Vagina (tissue), 2 donors: ENCODE results near the gene ZNF836. TPM values are rescaled to one million over a fixed set of nuclear protein-coding genes. Genes with fewer than 3 reads are reported as not detected.

Experiments used
- DNase-seq, 2 donors: peaks; one replicate each; pipeline ENCODE4 v3.0.0-alpha.2; 2017; ENCODE audit errors: extremely low spot score in 2 of 2
- H3K27ac ChIP-seq: fragments of 200-600 bp; sonication (generic); one replicate; pipeline ENCODE4 v1.5.1; 2019
- H3K27me3 ChIP-seq: fragments of 200-600 bp; sonication (generic); one replicate; pipeline ENCODE4 v1.5.1; 2019
- H3K36me3 ChIP-seq, 2 donors: fragments of 200-600 bp; sonication (generic); one replicate each; pipeline ENCODE4 v1.5.1; 2017 to 2019
- H3K4me1 ChIP-seq: fragments of 200-600 bp; sonication (generic); one replicate; pipeline ENCODE4 v1.5.1; 2019
- H3K4me3 ChIP-seq, 2 donors: fragments of 200-600 bp; sonication (generic); 1 replicate in 1 of 2; 2 replicates in 1 of 2; pipeline ENCODE4 v1.5.1; 2016 to 2019
- H3K9me3 ChIP-seq: fragments of 200-600 bp; sonication (generic); one replicate; pipeline ENCODE4 v1.5.1; 2019
- POLR2A ChIP-seq, 2 donors: fragments of 450-650 bp; IDR thresholded peaks; one replicate each; pipeline ENCODE4 v1.6.1; 2017; ENCODE audit warnings: antibody characterized with exemption in 2 of 2, mild to moderate bottlenecking in 2 of 2, moderate library complexity in 2 of 2
- POLR2AphosphoS5 ChIP-seq, 2 donors: sonication (generic); formaldehyde crosslinking; IDR thresholded peaks; one replicate each; pipeline ENCODE4 v1.9.0; 2017; ENCODE audit warnings: antibody characterized with exemption in 2 of 2, mild to moderate bottlenecking in 2 of 2, low read depth in 1 of 2; ENCODE audit not compliant: insufficient read depth in 1 of 2
- intact Hi-C: fragments of 100-400 bp; cut with DNase I; formaldehyde crosslinking; loops from one replicate; pipeline ENCODE4 v1.15.1; 2023
- small RNA-seq: library from RNA; depleted of rRNA; stranded (forward); fragments of <200 nt; gene quantifications from one replicate; pipeline ENCODE3, GENCODE V24; 2016
- total RNA-seq: library from RNA; depleted of rRNA; stranded (reverse); fragments of >200 nt; gene quantifications from one replicate; pipeline ENCODE4 v1.2.3, GENCODE V29; 2016
- TF ChIP-seq, protein P1 (sequence below), 3 experiments: fragments of 450-650 bp in 2 of 3; fragments of 200-600 bp in 1 of 3; sonication (generic) in 1 of 3; IDR thresholded peaks; one replicate each; pipeline ENCODE4 v1.5.1; 2017 to 2019; ENCODE audit warnings: antibody characterized with exemption in 3 of 3, mild to moderate bottlenecking in 2 of 3, moderate library complexity in 2 of 3

ZNF836 gene
- total RNA-seq, 1 donor from 2014 or later: 3.9 TPM

DNA sequence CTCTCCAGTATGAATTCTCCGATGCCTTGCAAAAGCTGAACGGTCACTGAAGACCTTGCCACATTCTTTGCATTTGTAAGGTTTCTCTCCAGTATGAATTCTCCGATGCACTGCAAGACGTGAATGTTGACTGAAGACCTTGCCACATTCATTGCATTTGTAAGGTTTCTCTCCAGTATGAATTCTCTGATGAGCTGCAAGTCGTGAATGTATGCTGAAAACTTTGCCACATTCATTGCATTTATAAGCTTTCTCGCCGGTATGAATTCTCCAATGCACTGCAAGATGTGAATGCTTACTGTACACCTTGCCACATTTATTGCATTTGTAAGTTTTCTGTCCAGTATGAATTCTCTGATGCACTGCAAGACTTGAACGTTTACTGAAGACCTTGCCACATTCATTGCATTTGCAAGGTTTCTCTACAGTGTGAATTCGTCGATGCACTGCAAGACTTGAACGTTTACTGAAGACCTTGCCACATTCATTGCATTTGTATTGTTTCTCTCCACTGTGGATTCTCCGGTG is 55.8 kb downstream of the ZNF836 start:
- intact Hi-C loops: no loop called here
- DNase-seq: no peak
- TF ChIP-seq, protein P1, sequence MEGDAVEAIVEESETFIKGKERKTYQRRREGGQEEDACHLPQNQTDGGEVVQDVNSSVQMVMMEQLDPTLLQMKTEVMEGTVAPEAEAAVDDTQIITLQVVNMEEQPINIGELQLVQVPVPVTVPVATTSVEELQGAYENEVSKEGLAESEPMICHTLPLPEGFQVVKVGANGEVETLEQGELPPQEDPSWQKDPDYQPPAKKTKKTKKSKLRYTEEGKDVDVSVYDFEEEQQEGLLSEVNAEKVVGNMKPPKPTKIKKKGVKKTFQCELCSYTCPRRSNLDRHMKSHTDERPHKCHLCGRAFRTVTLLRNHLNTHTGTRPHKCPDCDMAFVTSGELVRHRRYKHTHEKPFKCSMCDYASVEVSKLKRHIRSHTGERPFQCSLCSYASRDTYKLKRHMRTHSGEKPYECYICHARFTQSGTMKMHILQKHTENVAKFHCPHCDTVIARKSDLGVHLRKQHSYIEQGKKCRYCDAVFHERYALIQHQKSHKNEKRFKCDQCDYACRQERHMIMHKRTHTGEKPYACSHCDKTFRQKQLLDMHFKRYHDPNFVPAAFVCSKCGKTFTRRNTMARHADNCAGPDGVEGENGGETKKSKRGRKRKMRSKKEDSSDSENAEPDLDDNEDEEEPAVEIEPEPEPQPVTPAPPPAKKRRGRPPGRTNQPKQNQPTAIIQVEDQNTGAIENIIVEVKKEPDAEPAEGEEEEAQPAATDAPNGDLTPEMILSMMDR (IDR thresholded peaks at IDR 0.05): no peak
- TF ChIP-seq POLR2A (IDR thresholded peaks at IDR 0.05) (no peak), POLR2AphosphoS5 (IDR thresholded peaks at IDR 0.05; ENCODE audit: insufficient read depth in 1 of 2, low read depth in 1 of 2) (no peak)
- H3K27me3 ChIP-seq: no peaks in the 10 kb centered on the region
- peaks cover 0 to 64% of the 10 kb centered on the region in 2 donors for H3K36me3 ChIP-seq
- no peak overlapping the region for H3K27ac ChIP-seq
- H3K4me1 ChIP-seq: no peaks in the 10 kb centered on the region
- peaks cover 88% of the 10 kb centered on the region for H3K9me3 ChIP-seq
- H3K4me3 ChIP-seq: no peak overlapping the region

DNA sequence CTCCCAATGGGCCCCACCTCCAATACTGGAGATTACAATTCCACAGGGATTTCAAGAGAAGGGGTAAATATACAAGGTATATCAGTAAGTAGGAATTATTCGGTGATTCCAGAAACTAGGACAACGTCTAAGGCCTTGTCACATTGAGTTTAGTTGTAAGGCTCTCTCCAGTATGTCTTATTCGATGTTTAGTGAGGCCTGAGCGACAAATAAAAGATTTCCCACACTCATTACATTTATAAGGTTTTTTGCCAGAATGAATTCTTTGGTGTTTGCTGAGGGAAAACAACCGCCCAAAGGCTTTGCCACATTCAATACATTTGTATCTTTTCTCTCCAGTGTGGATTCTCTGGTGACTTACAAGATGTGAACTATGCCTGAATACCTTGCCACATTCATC is 56.7 kb downstream of the ZNF836 start:
- Histone ChIP-seq H3K4me1 (no peaks in the 10 kb centered on the region), H3K4me3 (no peak overlapping the region), H3K27ac (no peak overlapping the region), H3K9me3 (peaks cover 80% of the 10 kb centered on the region), H3K27me3 (no peaks in the 10 kb centered on the region), H3K36me3 (peaks cover 0 to 56% of the 10 kb centered on the region in 2 donors)
- no peak for TF ChIP-seq POLR2A (IDR thresholded peaks at IDR 0.05)
- TF ChIP-seq POLR2AphosphoS5 (IDR thresholded peaks at IDR 0.05; ENCODE audit: insufficient read depth in 1 of 2, low read depth in 1 of 2): no peak
- TF ChIP-seq, protein P1 (IDR thresholded peaks at IDR 0.05): no peak
- intact Hi-C loops: no loop called here
- DNase-seq: no peak

DNA sequence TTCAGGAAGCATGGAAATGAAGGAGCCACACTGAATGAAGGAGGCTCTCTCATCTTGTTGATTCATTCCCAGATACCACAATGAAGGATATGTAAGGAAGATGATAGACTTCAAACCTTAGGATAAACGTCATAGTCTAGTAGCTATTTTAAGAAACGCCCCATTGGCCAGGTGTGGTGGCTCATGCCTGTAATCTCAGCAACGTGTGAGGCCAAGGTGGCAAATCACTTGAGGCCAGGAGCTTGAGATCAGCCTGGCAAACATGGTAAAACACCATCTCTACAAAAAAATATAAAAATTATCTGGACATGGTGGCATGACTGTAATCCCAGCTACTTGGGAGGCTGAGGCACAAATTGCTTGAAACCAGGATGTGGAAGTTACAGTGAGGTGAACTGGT is 58.8 kb downstream of the ZNF836 start:
- Histone ChIP-seq H3K27me3 (no peaks in the 10 kb centered on the region), H3K9me3 (peaks cover 60% of the 10 kb centered on the region), H3K4me3 (no peak overlapping the region), H3K4me1 (no peaks in the 10 kb centered on the region), H3K36me3 (peaks cover 0 to 35% of the 10 kb centered on the region in 2 donors), H3K27ac (no peak overlapping the region)
- TF ChIP-seq, protein P1 (IDR thresholded peaks at IDR 0.05): no peak
- intact Hi-C loops: no loop called here
- DNase-seq: no peak

DNA sequence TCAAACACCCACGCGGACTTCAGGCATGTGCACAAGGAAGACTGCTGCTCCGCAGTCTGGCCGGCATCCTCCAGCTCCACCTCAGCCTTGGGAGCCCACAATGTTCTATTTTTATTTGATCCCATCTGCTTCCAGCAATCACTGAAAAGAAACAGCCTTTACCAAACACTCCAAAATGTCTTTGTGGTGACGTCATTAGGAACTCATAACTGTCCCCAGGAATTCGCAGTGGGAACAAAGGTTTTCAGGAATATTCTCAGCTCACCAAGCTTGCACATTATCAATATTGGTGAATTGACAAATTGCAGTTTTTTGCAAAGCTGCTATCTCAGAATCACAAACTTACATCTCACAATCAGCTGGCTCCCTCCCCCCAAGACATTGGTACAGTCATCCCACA is 60.6 kb downstream of the ZNF836 start:
- TF ChIP-seq POLR2A (IDR thresholded peaks at IDR 0.05) (no peak), POLR2AphosphoS5 (IDR thresholded peaks at IDR 0.05; ENCODE audit: insufficient read depth in 1 of 2, low read depth in 1 of 2) (no peak)
- TF ChIP-seq, protein P1 (IDR thresholded peaks at IDR 0.05): no peak
- Histone ChIP-seq H3K4me3 (no peak overlapping the region), H3K36me3 (peaks cover 0 to 16% of the 10 kb centered on the region in 2 donors), H3K27me3 (no peaks in the 10 kb centered on the region), H3K27ac (no peak overlapping the region), H3K9me3 (peaks cover 42% of the 10 kb centered on the region), H3K4me1 (no peaks in the 10 kb centered on the region)
- DNase-seq: no peak
- intact Hi-C loops: no loop called here

Small RNAs within 50 kb of the gene (small RNA-seq; reads per million reads assigned to genes)
- gene RPL37P23: not detected

Other genes starting within 250 kb of the ZNF836 start
- 4.2 TPM for gene ZNF613, start 244.1 kb downstream of the ZNF836 start, total RNA-seq
- 8.6 TPM for gene ZNF350, start 184.8 kb downstream of the ZNF836 start, total RNA-seq
- 6.4 TPM for gene ZNF615, start 163.4 kb downstream of the ZNF836 start, total RNA-seq
- gene ZNF614, start 143.2 kb downstream of the ZNF836 start, total RNA-seq: 5.9 TPM
- gene ZNF432, start 122.8 kb downstream of the ZNF836 start, total RNA-seq: 14.0 TPM
- gene ZNF841, start 75.9 kb downstream of the ZNF836 start, total RNA-seq: 24.1 TPM
- 2.7 TPM for gene ZNF616, start 31.7 kb downstream of the ZNF836 start, total RNA-seq
- gene PPP2R1A, start 18.4 kb upstream of the ZNF836 start, total RNA-seq: 163 TPM
- gene ZNF766, start 98.0 kb upstream of the ZNF836 start, total RNA-seq: 5.6 TPM
- gene ZNF480, start 125.5 kb upstream of the ZNF836 start, total RNA-seq: 9.1 TPM
- gene ZNF610, start 164.6 kb upstream of the ZNF836 start, total RNA-seq: 0.98 TPM
- gene ZNF880, start 198.3 kb upstream of the ZNF836 start, total RNA-seq: 15.2 TPM
- gene ZNF528, start 226.2 kb upstream of the ZNF836 start, total RNA-seq: 11.0 TPM